ENCODE measurements around the gene ACTR10. TPM values are rescaled to one million over a fixed set of nuclear protein-coding genes. Genes with fewer than 3 reads are reported as not detected.

ACTR10 gene
- total RNA-seq, 4 donors from 2014 or later, result 42.6 to 88.8 (median 78.7) TPM

DNA sequence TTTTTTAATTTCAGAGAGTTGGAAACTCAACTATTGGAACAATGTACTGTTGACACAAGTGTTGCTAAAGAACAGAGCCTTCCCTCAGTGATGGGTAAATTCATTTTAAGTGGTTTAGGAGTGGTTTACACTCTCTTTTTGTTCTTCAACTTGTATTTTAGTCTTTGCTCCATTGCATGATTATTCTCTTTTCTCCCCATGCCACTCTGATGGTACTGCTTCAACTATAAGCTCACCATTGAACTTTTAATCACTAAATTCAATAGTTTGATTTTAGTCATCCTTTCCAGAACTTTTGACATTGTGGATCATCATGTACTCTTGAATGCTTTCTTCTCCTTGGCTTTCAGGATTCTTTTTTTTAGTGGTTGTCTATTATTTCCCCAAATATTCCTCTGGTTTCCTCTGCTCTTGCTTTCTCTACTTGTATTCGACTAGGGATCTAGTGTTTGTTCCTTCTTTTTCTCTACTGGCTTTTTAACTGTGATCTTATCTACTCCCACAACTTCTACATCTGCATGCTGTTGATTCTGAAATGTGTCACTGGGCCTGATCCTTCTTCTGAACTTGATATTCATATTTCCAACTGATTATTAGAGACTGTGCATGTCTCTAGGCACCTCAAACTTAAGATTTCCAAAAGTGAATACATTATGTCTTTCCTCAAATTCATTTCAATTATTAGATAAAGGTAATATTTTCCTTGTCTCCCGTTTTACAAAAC, 15.4 kb downstream of the ACTR10 start:
- Histone ChIP-seq H3K27ac (no peak overlapping the region), H3K36me3 (peaks cover 0 to 86% (median 3%) of the 10 kb centered on the region in 3 donors), H3K27me3 (no peaks in the 10 kb centered on the region), H3K4me3 (no peak overlapping the region), H3K4me1 (no peaks in the 10 kb centered on the region), H3K9me3 (no peaks in the 10 kb centered on the region)
- DNase-seq (ENCODE audit: low spot score in 2 of 2), result no peak
- WGBS, 2 donors, result 85 to 94% methylated on average over 2 of the region's 2 CpGs
- TF ChIP-seq, protein P1, sequence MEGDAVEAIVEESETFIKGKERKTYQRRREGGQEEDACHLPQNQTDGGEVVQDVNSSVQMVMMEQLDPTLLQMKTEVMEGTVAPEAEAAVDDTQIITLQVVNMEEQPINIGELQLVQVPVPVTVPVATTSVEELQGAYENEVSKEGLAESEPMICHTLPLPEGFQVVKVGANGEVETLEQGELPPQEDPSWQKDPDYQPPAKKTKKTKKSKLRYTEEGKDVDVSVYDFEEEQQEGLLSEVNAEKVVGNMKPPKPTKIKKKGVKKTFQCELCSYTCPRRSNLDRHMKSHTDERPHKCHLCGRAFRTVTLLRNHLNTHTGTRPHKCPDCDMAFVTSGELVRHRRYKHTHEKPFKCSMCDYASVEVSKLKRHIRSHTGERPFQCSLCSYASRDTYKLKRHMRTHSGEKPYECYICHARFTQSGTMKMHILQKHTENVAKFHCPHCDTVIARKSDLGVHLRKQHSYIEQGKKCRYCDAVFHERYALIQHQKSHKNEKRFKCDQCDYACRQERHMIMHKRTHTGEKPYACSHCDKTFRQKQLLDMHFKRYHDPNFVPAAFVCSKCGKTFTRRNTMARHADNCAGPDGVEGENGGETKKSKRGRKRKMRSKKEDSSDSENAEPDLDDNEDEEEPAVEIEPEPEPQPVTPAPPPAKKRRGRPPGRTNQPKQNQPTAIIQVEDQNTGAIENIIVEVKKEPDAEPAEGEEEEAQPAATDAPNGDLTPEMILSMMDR (IDR thresholded peaks at IDR 0.05), result no peak
- TF ChIP-seq POLR2A (IDR thresholded peaks at IDR 0.05) (no peak), EP300 (IDR thresholded peaks at IDR 0.05) (no peak)

DNA sequence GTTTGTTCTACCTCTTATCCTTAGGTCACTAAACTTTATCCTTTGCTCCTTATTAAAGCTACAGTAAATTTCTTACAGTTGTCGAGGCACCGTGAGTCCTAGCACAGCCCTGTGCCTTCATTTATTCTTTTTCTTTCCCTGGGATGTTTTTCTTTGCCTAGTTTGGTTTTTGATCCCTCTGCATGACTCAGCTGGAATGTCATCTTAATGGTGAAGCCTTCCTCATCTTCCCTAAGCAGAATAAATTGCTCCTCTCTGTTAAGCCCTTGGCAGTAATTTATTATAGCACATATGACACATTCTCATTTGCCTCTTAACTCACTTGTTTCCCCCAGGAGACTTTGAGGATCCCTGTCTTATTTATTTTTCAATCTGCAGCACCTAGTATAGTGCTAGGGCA, 16.6 kb downstream of the ACTR10 start:
- Histone ChIP-seq H3K4me1 (no peaks in the 10 kb centered on the region), H3K27me3 (no peaks in the 10 kb centered on the region), H3K36me3 (peaks cover 0 to 86% (median 5%) of the 10 kb centered on the region in 3 donors), H3K9me3 (no peaks in the 10 kb centered on the region), H3K4me3 (no peak overlapping the region), H3K27ac (no peak overlapping the region)
- WGBS, 2 donors, result 83 to 90% methylated on average over 2 of the region's 2 CpGs
- DNase-seq (ENCODE audit: low spot score in 2 of 2), result no peak
- TF ChIP-seq EP300 (IDR thresholded peaks at IDR 0.05), result no peak
- TF ChIP-seq POLR2A (IDR thresholded peaks at IDR 0.05), result no peak
- TF ChIP-seq, protein P1 (IDR thresholded peaks at IDR 0.05), result no peak

DNA sequence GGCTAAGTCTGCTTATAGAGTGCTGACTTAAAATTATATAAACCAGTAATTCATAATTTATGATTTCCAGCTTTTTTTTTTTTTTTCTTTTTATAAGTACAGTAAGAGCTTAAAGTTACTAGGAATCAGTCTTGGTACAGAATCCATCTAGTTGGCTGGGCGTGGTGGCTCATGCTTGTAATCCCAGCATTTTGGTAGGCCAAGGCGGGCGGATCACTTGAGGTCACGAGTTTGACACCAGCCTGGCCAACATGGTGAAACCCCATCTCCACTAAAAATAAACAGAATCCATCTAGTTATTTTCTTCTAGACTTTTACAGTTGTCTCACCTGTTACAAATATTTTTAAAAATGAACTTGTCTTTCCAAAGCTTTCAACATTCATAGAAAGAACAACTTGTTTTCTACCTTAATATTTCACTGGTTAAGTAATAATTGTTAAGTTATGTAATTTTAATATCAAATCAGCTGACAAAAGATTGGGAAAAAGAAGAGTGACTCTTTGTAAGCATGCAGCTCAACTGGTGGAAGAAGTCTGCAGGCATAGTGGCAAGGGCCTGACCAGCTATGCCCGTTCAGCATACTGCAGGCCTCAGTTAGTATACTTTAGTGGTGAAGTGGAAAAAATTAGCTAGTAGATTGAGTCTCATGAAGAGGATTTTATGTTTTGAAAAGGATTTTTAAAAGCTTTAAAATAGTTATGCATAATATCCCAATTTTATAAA, 27.3 kb downstream of the ACTR10 start:
- no peaks in the 10 kb centered on the region for H3K27me3 ChIP-seq
- no peaks in the 10 kb centered on the region for H3K4me1 ChIP-seq
- H3K9me3 ChIP-seq, result no peaks in the 10 kb centered on the region
- peaks cover 0 to 63% (median 2%) of the 10 kb centered on the region in 3 donors for H3K36me3 ChIP-seq
- no peak for DNase-seq (ENCODE audit: low spot score in 2 of 2)
- TF ChIP-seq POLR2A (IDR thresholded peaks at IDR 0.05) (no peak), EP300 (IDR thresholded peaks at IDR 0.05) (no peak)
- TF ChIP-seq, protein P1 (IDR thresholded peaks at IDR 0.05), result no peak
- no peak overlapping the region for H3K27ac ChIP-seq
- H3K4me3 ChIP-seq, result no peak overlapping the region
- 97% methylated on average over 5 of the region's 5 CpGs for WGBS, 2 donors

DNA sequence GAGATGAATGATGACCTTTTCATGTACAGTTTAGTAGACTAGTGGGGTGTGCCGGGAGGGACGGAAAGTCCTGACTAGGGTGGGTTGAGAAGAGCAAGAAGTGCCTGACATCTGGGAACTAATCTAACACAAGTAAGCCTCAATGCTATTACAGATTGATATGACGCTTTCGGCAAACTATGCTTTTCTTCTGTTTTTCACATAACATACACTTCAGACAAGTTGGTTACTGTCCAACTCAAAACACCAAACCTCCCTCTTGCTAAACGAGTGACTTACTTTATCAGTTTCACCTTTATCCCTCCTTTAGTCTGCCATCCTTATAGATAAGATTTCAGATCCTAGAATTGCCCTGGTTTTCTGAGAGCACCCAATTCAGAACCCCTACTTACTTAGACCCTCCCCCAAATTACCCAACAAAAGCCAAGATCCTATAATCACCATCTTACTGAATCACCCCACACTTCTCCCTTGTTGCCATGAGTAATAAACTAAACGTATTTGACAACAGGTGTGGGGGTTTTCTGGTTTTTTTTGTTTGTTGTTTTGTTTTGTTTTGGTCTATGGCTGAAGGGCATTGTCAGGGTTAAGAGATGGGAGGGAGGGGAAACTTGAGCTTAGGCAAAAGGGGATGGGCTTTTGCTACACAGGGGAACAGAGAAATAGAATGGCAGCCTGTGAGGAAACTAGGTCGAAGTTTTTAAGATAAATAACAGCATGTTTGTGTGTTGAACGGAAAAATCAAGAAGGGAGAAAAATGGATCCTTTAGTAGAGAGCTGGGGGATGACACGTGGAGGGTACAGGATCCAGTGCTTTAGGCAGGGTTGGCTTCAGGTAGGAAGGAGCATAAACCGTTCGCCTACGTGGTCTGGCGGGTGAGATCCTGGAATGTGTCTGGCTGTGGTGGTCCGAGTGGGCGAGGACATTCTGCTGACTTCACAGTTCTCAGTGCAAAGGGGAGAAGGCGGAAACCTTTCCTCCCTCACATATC, 38.6 kb downstream of the ACTR10 start:
- Histone ChIP-seq H3K4me3 (peak overlapping the region; percentile 35 to 57 (median 53)), H3K4me1 (peaks cover 0 to 16% (median 2%) of the 10 kb centered on the region in 4 donors), H3K36me3 (peaks cover 0 to 13% (median 0%) of the 10 kb centered on the region in 3 donors), H3K9me3 (no peaks in the 10 kb centered on the region), H3K27me3 (no peaks in the 10 kb centered on the region), H3K27ac (peak overlapping the region; percentile 82 to 89 (median 84))
- peak in 1 of 2 donors; percentile 29 for DNase-seq (ENCODE audit: low spot score in 2 of 2)
- WGBS, 2 donors, result 15 to 20% methylated on average over 16 of the region's 16 CpGs
- no peak for TF ChIP-seq POLR2A (IDR thresholded peaks at IDR 0.05)
- TF ChIP-seq EP300 (IDR thresholded peaks at IDR 0.05), result no peak
- TF ChIP-seq, protein P1 (IDR thresholded peaks at IDR 0.05), result no peak
